Activated T-cell treated with anti-CD3 and anti-CD28 coated beads, Interleukin-2, amount 50 U/mL, for 1 hour (primary cell): ENCODE data around the gene LCT.
"Not testable (repeated sequence)": the region's sequence is repeated elsewhere in the genome, so short reads cannot be mapped to it uniquely, and the experiment has no call there.

Experiments
- DNase-seq: peaks from one replicate; pipeline ENCODE4 v3.0.0-alpha.2; 2020

LCT gene

DNA sequence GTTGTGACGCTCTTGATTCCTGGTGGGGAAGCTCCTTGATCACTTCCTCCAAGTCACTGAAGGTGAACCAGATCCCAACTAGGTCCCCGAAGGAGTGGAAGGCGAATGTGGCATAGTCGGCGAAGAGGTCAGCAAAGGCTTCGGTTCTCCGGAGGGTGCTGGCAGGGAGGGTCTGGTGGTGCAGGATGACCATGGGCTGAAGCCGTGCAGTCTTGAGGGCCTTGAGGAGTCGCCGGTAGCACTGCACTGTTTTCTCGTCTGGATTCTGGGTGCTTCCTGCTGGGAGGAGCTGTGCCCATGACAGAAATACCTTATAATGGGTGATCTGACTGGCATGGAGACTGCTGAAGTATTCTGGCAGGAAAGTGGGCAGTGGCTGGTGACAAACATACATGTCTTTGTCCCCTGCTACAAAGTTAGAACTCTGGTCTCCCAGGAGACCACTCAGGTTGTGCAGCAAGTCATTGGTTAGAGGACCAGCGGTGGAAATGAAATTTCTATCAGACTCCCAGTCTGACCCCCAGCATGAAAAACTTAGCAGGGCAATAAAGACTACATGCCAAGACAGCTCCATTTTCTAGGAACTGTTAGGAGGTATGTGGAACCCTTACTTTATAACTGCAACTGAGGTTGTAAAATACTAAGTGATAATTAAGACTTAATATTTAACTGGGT, at the start of gene LCT:
Gene LCT, minus strand, starts transcription at position 589 of the 675 bp plus-strand sequence. Its CDS starts 15 bp downstream, at position 574.
- no peak for DNase-seq

DNA sequence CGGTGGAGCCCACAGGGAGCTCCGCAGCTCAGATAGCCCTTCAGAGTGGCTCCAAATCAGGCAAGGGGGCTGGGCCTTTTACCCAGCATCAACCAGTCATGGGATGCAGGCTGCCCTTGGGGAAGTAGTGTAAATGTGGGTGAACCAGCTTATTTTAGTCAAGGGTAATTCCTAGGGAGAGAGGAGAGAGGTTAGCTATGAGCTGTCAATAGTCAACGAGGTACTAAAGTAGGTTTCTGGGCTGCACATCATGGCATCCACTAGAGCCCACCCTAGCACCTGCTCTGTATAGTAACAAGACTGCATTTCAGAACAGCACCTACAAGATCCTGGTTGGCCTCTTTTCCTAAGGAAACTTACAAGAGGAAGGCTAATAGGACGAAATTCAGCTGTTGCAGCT, 48.7 kb upstream of the LCT start:
- no peak for DNase-seq

GRCh38 chr2:135882415-135882814, 45.4 kb upstream of the LCT start:
- no peak for DNase-seq

DNA sequence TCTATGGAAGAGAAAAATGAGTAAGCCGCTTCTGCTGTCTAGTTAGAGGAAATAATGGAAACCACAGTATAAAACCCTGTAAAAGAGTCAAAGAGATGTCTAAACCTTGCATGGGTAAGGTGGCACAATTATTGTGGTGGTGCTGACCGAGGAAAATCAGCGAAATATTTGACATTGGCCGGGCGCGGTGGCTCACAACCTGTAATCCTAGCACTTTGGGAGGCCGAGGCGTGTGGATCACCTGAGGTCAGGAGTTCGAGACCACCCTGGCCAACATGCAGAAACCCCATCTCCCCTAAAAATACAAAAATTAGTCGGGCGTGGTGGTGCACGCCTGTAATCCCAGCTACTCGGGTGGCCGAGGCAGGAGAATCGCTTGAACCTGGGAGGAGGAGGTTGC, 39.8 kb upstream of the LCT start:
- DNase-seq, result not testable (repeated sequence)

- peak; percentile 95 for DNase-seq
Measured at GRCh38 chr2:135876066-135876711, 39.2 kb upstream of the LCT start, which contains the start of gene MCM6. Gene MCM6 (minus strand): TSS chr2:135876443. CDS start chr2:135876365, 78 bp downstream.

- DNase-seq, result peak; percentile 79
Measured at GRCh38 chr2:135875491-135876065, 38.6 kb upstream of the LCT start.

DNA sequence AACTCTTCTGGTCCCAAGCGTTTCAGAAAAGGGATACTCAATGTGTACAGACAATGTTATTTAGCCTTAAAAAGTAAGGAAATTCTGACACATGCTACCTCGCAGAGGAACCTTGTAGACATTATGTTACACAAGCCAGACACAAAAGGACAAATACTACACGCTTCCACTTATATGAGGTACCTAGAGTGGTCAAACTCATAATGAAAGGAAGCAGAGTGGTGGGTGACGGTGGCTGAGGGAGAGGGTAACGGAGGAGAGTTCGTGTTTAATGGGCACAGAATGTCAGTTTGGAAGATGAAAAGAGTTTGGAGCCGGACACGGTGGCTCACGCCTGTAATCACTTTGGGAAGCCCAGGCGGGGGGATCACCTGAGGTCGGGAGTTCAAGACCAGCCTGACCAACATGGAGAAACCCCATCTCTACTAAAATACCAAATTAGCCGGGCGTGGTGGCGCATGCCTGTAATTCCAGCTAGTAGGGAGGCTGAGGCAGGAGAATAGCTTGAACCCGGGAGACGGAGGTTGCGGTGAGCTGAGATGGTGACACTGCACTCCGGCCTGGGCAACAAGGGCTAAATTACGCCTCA, 37.9 kb upstream of the LCT start:
- DNase-seq, result no peak

- no peak for DNase-seq
Measured at GRCh38 chr2:135870571-135870970, 33.6 kb upstream of the LCT start.

- DNase-seq, result no peak
Measured at GRCh38 chr2:135863233-135863632, 26.2 kb upstream of the LCT start.

GRCh38 chr2:135862718-135863117, 25.7 kb upstream of the LCT start:
- DNase-seq, result no peak

GRCh38 chr2:135853401-135853800, 16.4 kb upstream of the LCT start:
- DNase-seq, result no peak

DNA sequence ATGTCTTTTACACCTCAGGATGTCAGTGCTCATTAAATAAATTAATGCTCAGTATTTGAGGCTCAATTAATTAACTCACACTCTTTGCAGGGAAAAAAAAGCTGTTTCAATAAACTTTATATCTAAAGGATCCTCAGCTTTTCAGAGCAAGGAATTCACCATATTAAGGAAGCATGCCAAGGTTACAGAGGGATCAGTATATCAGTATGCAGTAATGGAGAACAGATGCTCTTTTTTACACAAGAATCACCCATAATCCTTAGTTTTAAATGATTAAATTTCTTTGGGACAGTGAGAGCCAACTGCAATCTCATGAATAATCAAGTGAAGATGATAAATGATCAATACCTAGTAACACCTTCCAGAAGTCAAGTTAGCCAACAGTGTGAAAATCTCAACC, 14.9 kb upstream of the LCT start:
- no peak for DNase-seq

- DNase-seq, result no peak
Measured at GRCh38 chr2:135850892-135851668, 14.1 kb upstream of the LCT start.

- no peak for DNase-seq
Measured at GRCh38 chr2:135849087-135849486, 12.1 kb upstream of the LCT start.

GRCh38 chr2:135845997-135846396, 9.0 kb upstream of the LCT start:
- DNase-seq, result no peak

DNA sequence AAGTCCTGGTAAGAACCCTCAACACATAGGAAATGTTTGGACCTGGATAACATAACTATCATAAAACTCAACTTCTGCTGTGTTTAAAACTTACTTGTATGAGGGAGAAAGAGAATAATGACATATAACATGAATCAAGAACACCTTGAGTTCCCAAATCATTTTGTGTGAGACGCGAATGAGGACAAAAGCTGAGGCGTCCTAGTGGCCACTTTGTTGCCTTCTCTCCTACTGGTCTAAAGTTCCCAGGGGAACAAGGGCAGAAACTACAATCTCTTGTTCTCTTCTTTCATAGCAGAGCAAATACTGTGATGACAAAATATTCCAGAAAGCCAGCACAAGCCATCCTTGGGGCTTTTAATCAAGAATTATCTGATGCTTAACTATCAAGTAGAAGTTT, 8.3 kb upstream of the LCT start:
- no peak for DNase-seq

DNA sequence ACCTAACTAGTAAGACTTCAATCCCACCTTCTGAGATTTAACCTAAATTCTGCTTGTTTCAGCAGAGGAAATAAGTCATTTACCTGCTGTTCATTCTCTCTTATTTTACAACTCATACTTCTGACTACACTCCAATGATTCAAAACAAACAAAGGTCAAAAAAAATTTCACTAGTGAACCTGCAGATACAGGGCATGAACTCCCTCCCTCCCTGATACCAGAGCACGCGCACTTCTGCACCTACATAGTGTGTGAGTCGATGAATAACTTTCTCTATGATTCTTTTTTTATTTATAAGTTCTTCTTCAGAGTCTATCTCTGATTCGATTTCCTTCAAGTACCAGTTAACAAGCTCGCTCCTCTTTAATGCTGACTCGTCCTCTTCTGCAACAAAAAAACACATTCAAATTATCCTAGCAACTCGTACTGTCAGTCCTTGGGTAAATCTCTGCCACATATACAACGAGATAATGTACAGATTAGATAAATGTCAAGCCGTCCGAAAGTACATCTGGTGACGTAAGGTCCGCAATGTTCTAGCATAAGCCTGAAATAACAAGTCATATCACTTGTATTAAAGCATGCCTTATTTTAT, 7.4 kb upstream of the LCT start:
- DNase-seq, result no peak

- DNase-seq, result no peak
Measured at GRCh38 chr2:135843671-135844070, 6.7 kb upstream of the LCT start.

- no peak for DNase-seq
Measured at GRCh38 chr2:135840601-135841000, 3.6 kb upstream of the LCT start.

- no peak for DNase-seq
Measured at GRCh38 chr2:135839713-135840112, 2.7 kb upstream of the LCT start.

GRCh38 chr2:135838502-135838901, 1.5 kb upstream of the LCT start:
- no peak for DNase-seq

GRCh38 chr2:135832891-135833290, 4.1 kb downstream of the LCT start:
- DNase-seq, result no peak
